Peyer's patch (tissue), 4 donors: ENCODE data around the gene PVALB.

Experiments used
- POLR2A ChIP-seq, 2 donors: fragments of 450-650 bp; IDR thresholded peaks; one replicate each; pipeline ENCODE4 v1.5.1; 2017; ENCODE audit warnings: antibody characterized with exemption in 2 of 2, mild to moderate bottlenecking in 2 of 2, moderate library complexity in 2 of 2
- TF ChIP-seq, protein P1 (sequence below), 6 experiments: fragments of 450-650 bp in 4 of 6; fragments of 200-600 bp in 2 of 6; sonication (generic) in 1 of 6; IDR thresholded peaks; one replicate each; pipeline ENCODE4 v1.5.1; 2017 to 2019; ENCODE audit warnings: antibody characterized with exemption in 6 of 6, mild to moderate bottlenecking in 3 of 6, moderate library complexity in 1 of 6

DNA sequence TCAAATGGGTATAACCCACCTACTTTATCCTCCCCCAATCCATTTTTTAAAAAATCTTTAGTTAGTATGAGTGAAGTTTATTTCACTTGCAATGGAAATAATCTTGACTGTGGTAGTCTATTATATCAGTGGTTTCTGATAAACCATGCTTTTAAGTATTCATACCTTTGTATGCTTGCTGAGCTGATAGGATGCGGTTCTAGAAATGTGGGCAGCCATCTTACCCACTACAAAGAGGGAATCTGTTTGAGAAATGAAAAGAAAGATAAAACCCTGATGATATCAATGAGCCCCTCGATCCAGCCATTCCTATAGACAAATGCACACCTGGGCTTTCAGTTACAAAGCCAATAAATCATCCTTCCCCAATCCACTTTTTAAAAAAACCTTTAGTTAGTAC, 13.8 kb upstream of the PVALB start:
- TF ChIP-seq, protein P1, sequence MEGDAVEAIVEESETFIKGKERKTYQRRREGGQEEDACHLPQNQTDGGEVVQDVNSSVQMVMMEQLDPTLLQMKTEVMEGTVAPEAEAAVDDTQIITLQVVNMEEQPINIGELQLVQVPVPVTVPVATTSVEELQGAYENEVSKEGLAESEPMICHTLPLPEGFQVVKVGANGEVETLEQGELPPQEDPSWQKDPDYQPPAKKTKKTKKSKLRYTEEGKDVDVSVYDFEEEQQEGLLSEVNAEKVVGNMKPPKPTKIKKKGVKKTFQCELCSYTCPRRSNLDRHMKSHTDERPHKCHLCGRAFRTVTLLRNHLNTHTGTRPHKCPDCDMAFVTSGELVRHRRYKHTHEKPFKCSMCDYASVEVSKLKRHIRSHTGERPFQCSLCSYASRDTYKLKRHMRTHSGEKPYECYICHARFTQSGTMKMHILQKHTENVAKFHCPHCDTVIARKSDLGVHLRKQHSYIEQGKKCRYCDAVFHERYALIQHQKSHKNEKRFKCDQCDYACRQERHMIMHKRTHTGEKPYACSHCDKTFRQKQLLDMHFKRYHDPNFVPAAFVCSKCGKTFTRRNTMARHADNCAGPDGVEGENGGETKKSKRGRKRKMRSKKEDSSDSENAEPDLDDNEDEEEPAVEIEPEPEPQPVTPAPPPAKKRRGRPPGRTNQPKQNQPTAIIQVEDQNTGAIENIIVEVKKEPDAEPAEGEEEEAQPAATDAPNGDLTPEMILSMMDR (IDR thresholded peaks at IDR 0.05): no peak
- TF ChIP-seq POLR2A (IDR thresholded peaks at IDR 0.05): no peak
